PFSK-1 (cell line): ENCODE results near the gene NAGK. TPM values are rescaled to one million over a fixed set of nuclear protein-coding genes. Genes with fewer than 3 reads are reported as not detected.
A peak's percentile ranks its signal among the peaks of the same experiment; 100 is the strongest.

Source experiments
- FOXP2 ChIP-seq: optimal IDR thresholded peaks from 2 replicates; pipeline ENCODE3; 2011; ENCODE audit warnings: borderline replicate concordance, control low read depth, inconsistent platforms; ENCODE audit not compliant: insufficient read depth; ENCODE audit errors: extremely low read length, extremely low read depth
- POLR2AphosphoS5 ChIP-seq: IDR thresholded peaks from 2 replicates; pipeline ENCODE4 v1.6.1; 2012; ENCODE audit warnings: low read depth, mild to moderate bottlenecking, control low read depth, low read length, moderate library complexity
- REST ChIP-seq, 2 experiments: IDR thresholded peaks; 2 replicates each; pipeline versions ENCODE4 v1.6.1 to v1.8.0; 2011 to 2012; ENCODE audit warnings: low read depth in 2 of 2, low read length in 2 of 2, control low read depth in 1 of 2, inconsistent platforms in 1 of 2, mild to moderate bottlenecking in 1 of 2, moderate library complexity in 1 of 2; ENCODE audit not compliant: insufficient read depth in 1 of 2
- SIN3A ChIP-seq: IDR thresholded peaks from 2 replicates; pipeline ENCODE4 v1.6.1; 2012; ENCODE audit warnings: mild to moderate bottlenecking, low read length, moderate library complexity, borderline replicate concordance; ENCODE audit not compliant: insufficient read depth
- TAF1 ChIP-seq: IDR thresholded peaks from 2 replicates; pipeline ENCODE4 v1.6.1; 2012; ENCODE audit warnings: low read length, control low read depth, borderline replicate concordance; ENCODE audit not compliant: insufficient read depth
- polyA plus RNA-seq: library from polyadenylated mRNA; unstranded; fragments of >200 nt; gene quantifications from one replicate; pipeline ENCODE4 v1.2.1, GENCODE V29; 2012; ENCODE audit warnings: low read depth, missing spikeins; ENCODE audit not compliant: insufficient read length

NAGK gene
- polyA plus RNA-seq = 48.1 TPM

GRCh38 chr2:71068218-71069035, at the start of gene NAGK:
Gene NAGK, plus strand, starts transcription at chr2:71068648. Its CDS starts 36 bp downstream, at chr2:71068684.
- TF ChIP-seq SIN3A = peak; percentile 96; the same call in 1 of the 2 replicates
- TF ChIP-seq REST (IDR thresholded peaks at IDR 0.05; ENCODE audit: insufficient read depth in 1 of 2, low read depth in 2 of 2, low read length in 2 of 2) = peak in 1 of 2 experiments; percentile 50; a peak in 2 of 4 replicates
- peak; percentile 100 for TF ChIP-seq POLR2AphosphoS5
- TF ChIP-seq TAF1 = peak; percentile 93; the same call in 1 of the 2 replicates
- peak; percentile 97 for TF ChIP-seq FOXP2

- TF ChIP-seq REST (IDR thresholded peaks at IDR 0.05; ENCODE audit: insufficient read depth in 1 of 2, low read depth in 2 of 2, low read length in 2 of 2) (no peak), POLR2AphosphoS5 (no peak), FOXP2 (no peak), SIN3A (no peak), TAF1 (no peak)
Observed at GRCh38 chr2:71042287-71042686, 26.2 kb upstream of the NAGK start.

GRCh38 chr2:71043531-71044407, 24.7 kb upstream of the NAGK start:
- TF ChIP-seq POLR2AphosphoS5 = no peak
- TF ChIP-seq TAF1 = no peak
- no peak for TF ChIP-seq REST (IDR thresholded peaks at IDR 0.05; ENCODE audit: insufficient read depth in 1 of 2, low read depth in 2 of 2, low read length in 2 of 2)
- TF ChIP-seq FOXP2 = no peak
- no peak for TF ChIP-seq SIN3A

- TF ChIP-seq REST (IDR thresholded peaks at IDR 0.05; ENCODE audit: insufficient read depth in 1 of 2, low read depth in 2 of 2, low read length in 2 of 2) (no peak), POLR2AphosphoS5 (no peak), SIN3A (no peak), FOXP2 (no peak), TAF1 (no peak)
Observed at GRCh38 chr2:71045151-71045550, 23.3 kb upstream of the NAGK start.
